GM12874 (cell line): ENCODE measurements around the gene KCNMA1.

Experiments
- CTCF ChIP-seq: IDR thresholded peaks from 2 replicates; pipeline ENCODE4 v1.5.1; 2011; ENCODE audit warnings: low read depth, mild to moderate bottlenecking, control low read depth, low read length, moderate library complexity; ENCODE audit not compliant: insufficient read depth

Gene KCNMA1

GRCh38 chr10:77231884-77232610, 405.6 kb downstream of the KCNMA1 start:
- TF ChIP-seq CTCF: no peak

GRCh38 chr10:77231375-77231774, 406.2 kb downstream of the KCNMA1 start:
- no peak for TF ChIP-seq CTCF

- TF ChIP-seq CTCF: no peak
These were observed 407.4 kb downstream of the KCNMA1 start for GRCh38 chr10:77230194-77230593.

- no peak for TF ChIP-seq CTCF
These were observed 407.9 kb downstream of the KCNMA1 start for GRCh38 chr10:77229704-77230103.

- no peak for TF ChIP-seq CTCF
These were observed 409.0 kb downstream of the KCNMA1 start for GRCh38 chr10:77228559-77228958.

GRCh38 chr10:77226853-77227565, 410.6 kb downstream of the KCNMA1 start:
- TF ChIP-seq CTCF: no peak

- no peak for TF ChIP-seq CTCF
These were observed 411.2 kb downstream of the KCNMA1 start for GRCh38 chr10:77226452-77226851.
